GM12874 (cell line): Measurements from ENCODE around the gene P4HTM.

Source experiments
- TF ChIP-seq, protein P1 (sequence below): IDR thresholded peaks from 2 replicates; pipeline ENCODE4 v1.5.1; 2011; ENCODE audit warnings: low read depth, mild to moderate bottlenecking, control low read depth, low read length, moderate library complexity; ENCODE audit not compliant: insufficient read depth

Gene P4HTM

GRCh38 chr3:49017971-49018706, 28.1 kb downstream of the P4HTM start, which contains the start of gene DALRD3:
Gene DALRD3 (minus strand): TSS chr3:49018580. CDS start chr3:49018564, 16 bp downstream.
- TF ChIP-seq, protein P1, sequence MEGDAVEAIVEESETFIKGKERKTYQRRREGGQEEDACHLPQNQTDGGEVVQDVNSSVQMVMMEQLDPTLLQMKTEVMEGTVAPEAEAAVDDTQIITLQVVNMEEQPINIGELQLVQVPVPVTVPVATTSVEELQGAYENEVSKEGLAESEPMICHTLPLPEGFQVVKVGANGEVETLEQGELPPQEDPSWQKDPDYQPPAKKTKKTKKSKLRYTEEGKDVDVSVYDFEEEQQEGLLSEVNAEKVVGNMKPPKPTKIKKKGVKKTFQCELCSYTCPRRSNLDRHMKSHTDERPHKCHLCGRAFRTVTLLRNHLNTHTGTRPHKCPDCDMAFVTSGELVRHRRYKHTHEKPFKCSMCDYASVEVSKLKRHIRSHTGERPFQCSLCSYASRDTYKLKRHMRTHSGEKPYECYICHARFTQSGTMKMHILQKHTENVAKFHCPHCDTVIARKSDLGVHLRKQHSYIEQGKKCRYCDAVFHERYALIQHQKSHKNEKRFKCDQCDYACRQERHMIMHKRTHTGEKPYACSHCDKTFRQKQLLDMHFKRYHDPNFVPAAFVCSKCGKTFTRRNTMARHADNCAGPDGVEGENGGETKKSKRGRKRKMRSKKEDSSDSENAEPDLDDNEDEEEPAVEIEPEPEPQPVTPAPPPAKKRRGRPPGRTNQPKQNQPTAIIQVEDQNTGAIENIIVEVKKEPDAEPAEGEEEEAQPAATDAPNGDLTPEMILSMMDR, result no peak

DNA sequence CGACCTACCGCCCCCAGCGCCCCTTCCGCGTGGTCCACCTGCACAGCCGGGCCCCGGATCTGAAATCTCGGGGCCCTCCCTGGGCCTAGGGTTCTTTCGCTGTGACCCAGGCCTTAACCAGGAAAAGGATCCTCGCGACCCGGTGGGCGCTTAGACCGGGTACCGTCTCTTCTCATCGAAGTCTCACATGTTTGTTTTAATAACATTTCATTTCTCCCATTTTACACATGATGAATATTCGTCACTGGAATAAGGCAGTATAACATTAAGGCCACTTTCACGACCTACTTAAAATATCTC, 28.6 kb downstream of the P4HTM start:
- TF ChIP-seq, protein P1, result no peak

- TF ChIP-seq, protein P1, result no peak
These were observed 29.9 kb downstream of the P4HTM start for GRCh38 chr3:49019941-49020329.

GRCh38 chr3:49020330-49021212, 30.5 kb downstream of the P4HTM start:
- TF ChIP-seq, protein P1, result no peak

- TF ChIP-seq, protein P1, result no peak
These were observed 31.3 kb downstream of the P4HTM start for GRCh38 chr3:49021213-49021812.

GRCh38 chr3:49021813-49022687, 32.0 kb downstream of the P4HTM start, which contains the start of gene NDUFAF3:
Gene NDUFAF3 (plus strand): TSS chr3:49022121. CDS start chr3:49022145, 24 bp downstream.
- TF ChIP-seq, protein P1, result peak; percentile 98
